Glomerular visceral epithelial cell (primary cell): ENCODE measurements around the gene ARHGDIB.

Experiments
- DNase-seq: peaks from one replicate; pipeline ENCODE4 v3.0.0-alpha.2; 2016; ENCODE audit errors: extremely low spot score

ARHGDIB gene

GRCh38 chr12:14961466-14962152 is at the start of gene ARHGDIB:
ARHGDIB (minus strand) TSS chr12:14961601; CDS start chr12:14950712, 10,889 bp downstream.
- no peak for DNase-seq

- DNase-seq = no peak
Observed at GRCh38 chr12:15011162-15011561, 49.8 kb upstream of the ARHGDIB start.

GRCh38 chr12:15007551-15007950 is 46.1 kb upstream of the ARHGDIB start:
- DNase-seq = no peak

- no peak for DNase-seq
Observed at GRCh38 chr12:15005064-15005463, 43.7 kb upstream of the ARHGDIB start.

- DNase-seq = no peak
Observed at GRCh38 chr12:15004421-15004820, 43.0 kb upstream of the ARHGDIB start.

GRCh38 chr12:15001733-15002382 is 40.5 kb upstream of the ARHGDIB start:
- DNase-seq = no peak

GRCh38 chr12:15000575-15000974 is 39.2 kb upstream of the ARHGDIB start:
- no peak for DNase-seq

- no peak for DNase-seq
Observed at GRCh38 chr12:14999695-15000365, 38.4 kb upstream of the ARHGDIB start.

- no peak for DNase-seq
Observed at GRCh38 chr12:14999021-14999694, 37.8 kb upstream of the ARHGDIB start.

- no peak for DNase-seq
Observed at GRCh38 chr12:14997998-14998397, 36.6 kb upstream of the ARHGDIB start.

GRCh38 chr12:14995583-14996425 is 34.4 kb upstream of the ARHGDIB start:
- peak; percentile 41 for DNase-seq

GRCh38 chr12:14994610-14995009 is 33.2 kb upstream of the ARHGDIB start:
- no peak for DNase-seq

- peak; percentile 5 for DNase-seq
Observed at GRCh38 chr12:14993537-14994266, 32.3 kb upstream of the ARHGDIB start.

GRCh38 chr12:14993117-14993516 is 31.7 kb upstream of the ARHGDIB start:
- no peak for DNase-seq

GRCh38 chr12:14992673-14993072 is 31.3 kb upstream of the ARHGDIB start:
- DNase-seq = no peak

GRCh38 chr12:14991069-14991468 is 29.7 kb upstream of the ARHGDIB start:
- DNase-seq = no peak

- DNase-seq = no peak
Observed at GRCh38 chr12:14989790-14990189, 28.4 kb upstream of the ARHGDIB start.

- no peak for DNase-seq
Observed at GRCh38 chr12:14988035-14988434, 26.6 kb upstream of the ARHGDIB start.

- DNase-seq = no peak
Observed at GRCh38 chr12:14986449-14986848, 25.0 kb upstream of the ARHGDIB start.

- no peak for DNase-seq
Observed at GRCh38 chr12:14984766-14985285, 23.4 kb upstream of the ARHGDIB start.

GRCh38 chr12:14984036-14984435 is 22.6 kb upstream of the ARHGDIB start:
- DNase-seq = no peak
